Thyroid gland (tissue), 4 donors: ENCODE data around the gene CHP1.

Experiments
- CTCF ChIP-seq, 6 experiments: fragments of 200-600 bp in 3 of 6; fragments of 450-650 bp in 3 of 6; sonication (generic) in 3 of 6; IDR thresholded peaks; one replicate each; pipeline ENCODE4 v1.5.1; 2016 to 2019; ENCODE audit warnings: antibody characterized with exemption in 6 of 6, mild to moderate bottlenecking in 2 of 6, inconsistent platforms in 1 of 6, moderate library complexity in 1 of 6
- POLR2A ChIP-seq, 2 donors: fragments of 450-650 bp; IDR thresholded peaks; one replicate each; pipeline ENCODE4 v1.6.1; 2017; ENCODE audit warnings: antibody characterized with exemption in 2 of 2, mild to moderate bottlenecking in 2 of 2, moderate library complexity in 1 of 2

GRCh38 chr15:41241221-41241964 lies 10.3 kb downstream of the CHP1 start:
- TF ChIP-seq CTCF (IDR thresholded peaks at IDR 0.05) (no peak), POLR2A (IDR thresholded peaks at IDR 0.05) (no peak)
